BLaER1 (cell line): Measurements from ENCODE around the gene RNF141.

Experiments
- H3K27ac ChIP-seq: shearing (Covaris generic); formaldehyde crosslinking; 2 replicates; pipeline ENCODE4 v1.8.1; 2022
- H3K27me3 ChIP-seq: shearing (Covaris generic); formaldehyde crosslinking; 2 replicates; pipeline ENCODE4 v1.8.1; 2022
- H3K36me3 ChIP-seq: shearing (Covaris generic); formaldehyde crosslinking; 2 replicates; pipeline ENCODE4 v1.8.1; 2022
- H3K4me1 ChIP-seq: shearing (Covaris generic); formaldehyde crosslinking; 2 replicates; pipeline ENCODE4 v1.8.1; 2022
- H3K4me2 ChIP-seq: shearing (Covaris generic); formaldehyde crosslinking; 2 replicates; pipeline ENCODE4 v1.8.1; 2022
- H3K4me3 ChIP-seq: shearing (Covaris generic); formaldehyde crosslinking; 2 replicates; pipeline ENCODE4 v1.8.1; 2022
- H3K9ac ChIP-seq: shearing (Covaris generic); formaldehyde crosslinking; 2 replicates; pipeline ENCODE4 v1.8.1; 2022
- H3K9me3 ChIP-seq: shearing (Covaris generic); formaldehyde crosslinking; 2 replicates; pipeline ENCODE4 v1.8.1; 2022
- H4K20me1 ChIP-seq: shearing (Covaris generic); formaldehyde crosslinking; 2 replicates; pipeline ENCODE4 v1.8.1; 2022
- Cebpa-rat ChIP-seq: shearing (Covaris generic); IDR thresholded peaks from 2 replicates; pipeline ENCODE4 v1.8.1; 2022

The RNF141 gene

DNA sequence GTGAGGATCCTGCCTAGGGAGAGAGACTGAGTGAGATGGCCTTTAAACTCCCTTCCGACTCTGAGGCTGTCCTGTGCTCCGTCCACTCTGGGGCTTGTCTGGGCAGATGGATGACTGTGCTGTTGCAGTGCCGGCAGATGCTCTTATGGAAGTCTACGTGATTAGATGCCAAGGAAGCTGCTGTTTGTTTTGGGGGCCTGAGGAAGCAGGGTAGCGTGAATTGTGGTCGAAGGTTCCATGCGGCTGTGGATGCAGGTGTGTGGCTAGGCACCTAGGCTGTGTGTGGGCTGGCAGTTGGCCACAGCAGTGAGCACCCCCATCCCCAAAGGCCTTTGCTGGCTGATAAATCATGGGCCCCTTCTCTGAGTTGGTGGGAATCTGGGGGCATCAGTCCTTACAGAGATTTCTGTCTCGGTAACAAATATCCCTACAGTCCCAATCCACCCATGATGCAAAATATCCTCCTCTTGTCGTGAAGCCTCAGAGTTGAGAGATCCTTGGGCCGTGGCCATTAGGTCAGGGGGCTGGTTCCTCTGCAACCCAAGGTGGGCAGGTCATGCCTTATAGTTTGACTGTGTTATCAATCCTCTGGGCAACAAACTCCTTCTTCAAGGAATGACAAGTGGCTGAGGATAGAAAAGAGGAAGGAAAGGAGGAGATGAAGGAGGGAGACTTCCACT lies 54.7 kb downstream of the RNF141 start:
- H3K27ac ChIP-seq, result no peak overlapping the region
- H3K4me1 ChIP-seq, result no peaks in the 10 kb centered on the region
- H3K9me3 ChIP-seq, result no peaks in the 10 kb centered on the region
- no peak overlapping the region for H3K4me2 ChIP-seq
- no peak overlapping the region for H3K9ac ChIP-seq
- peaks cover 98% of the 10 kb centered on the region for H3K36me3 ChIP-seq
- no peak overlapping the region for H3K4me3 ChIP-seq
- TF ChIP-seq Cebpa-rat, result no peak
- H4K20me1 ChIP-seq, result no peaks in the 10 kb centered on the region
- H3K27me3 ChIP-seq, result no peaks in the 10 kb centered on the region

DNA sequence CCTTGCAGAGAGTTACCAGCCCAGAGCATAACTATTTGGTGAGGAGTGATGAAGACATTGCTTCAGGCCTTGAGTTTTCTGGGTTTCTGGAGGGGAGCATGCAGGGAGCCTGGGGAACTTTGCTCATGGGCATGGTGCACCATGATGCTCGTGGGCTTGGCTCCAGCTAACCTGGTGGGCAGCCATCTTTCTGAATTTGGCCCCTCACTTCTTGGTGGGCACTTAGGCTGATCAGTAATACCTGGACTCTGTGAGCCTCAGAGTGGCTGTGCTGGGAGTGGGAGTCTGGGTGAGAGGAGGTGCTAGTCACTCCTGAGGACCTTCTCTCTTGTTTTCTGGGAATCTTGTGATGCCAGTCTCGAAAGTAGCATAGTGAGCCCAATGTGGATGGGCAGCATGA lies 55.3 kb downstream of the RNF141 start:
- Histone ChIP-seq H3K27me3 (no peaks in the 10 kb centered on the region), H3K9me3 (no peaks in the 10 kb centered on the region), H3K4me1 (no peaks in the 10 kb centered on the region), H3K9ac (no peak overlapping the region), H3K36me3 (peaks cover 98% of the 10 kb centered on the region), H3K4me2 (no peak overlapping the region), H3K4me3 (no peak overlapping the region), H4K20me1 (0 out of 2 replicates have a peak, but pooled peaks cover 2% of the 10 kb centered on the region), H3K27ac (no peak overlapping the region)
- TF ChIP-seq Cebpa-rat, result no peak

DNA sequence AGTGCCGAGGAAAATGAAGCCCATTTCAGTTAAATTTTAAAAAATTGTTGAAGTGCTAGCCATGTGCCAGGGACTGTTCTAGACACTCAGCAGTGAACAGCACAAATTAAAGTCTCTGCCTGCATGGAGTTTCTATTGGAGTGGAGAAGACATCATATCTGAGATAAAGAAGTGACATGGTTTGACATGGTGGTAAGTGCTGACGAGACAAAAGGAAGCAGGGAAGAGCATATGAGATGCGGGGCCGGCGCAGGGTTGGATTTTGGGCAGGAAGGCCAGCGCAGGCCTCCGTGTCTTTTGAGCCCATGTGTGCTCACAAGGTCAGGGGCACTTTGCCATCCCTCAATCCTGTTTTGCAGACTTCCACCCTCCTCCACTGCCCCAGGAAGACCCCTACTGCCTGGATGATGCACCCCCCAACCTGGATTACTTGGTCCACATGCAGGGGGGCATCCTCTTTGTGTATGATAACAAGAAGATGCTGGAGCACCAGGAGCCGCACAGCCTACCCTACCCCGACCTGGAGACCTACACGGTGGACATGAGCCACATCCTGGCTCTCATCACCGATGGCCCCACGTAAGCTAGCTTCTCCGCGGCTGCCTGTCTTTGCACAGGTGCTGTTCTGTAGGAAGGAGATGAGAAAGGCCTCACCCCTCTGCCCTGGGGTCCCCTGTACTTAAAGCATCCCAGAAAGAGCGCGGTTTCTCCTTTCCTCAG lies 56.4 kb downstream of the RNF141 start:
- Histone ChIP-seq H3K36me3 (peaks cover 96% of the 10 kb centered on the region), H3K27me3 (no peaks in the 10 kb centered on the region), H3K9me3 (no peaks in the 10 kb centered on the region), H3K4me2 (no peak overlapping the region), H3K9ac (no peak overlapping the region), H3K4me1 (no peaks in the 10 kb centered on the region), H3K4me3 (no peak overlapping the region), H4K20me1 (peaks cover 12% of the 10 kb centered on the region; the same call in 1 of the 2 replicates), H3K27ac (no peak overlapping the region)
- TF ChIP-seq Cebpa-rat, result no peak

DNA sequence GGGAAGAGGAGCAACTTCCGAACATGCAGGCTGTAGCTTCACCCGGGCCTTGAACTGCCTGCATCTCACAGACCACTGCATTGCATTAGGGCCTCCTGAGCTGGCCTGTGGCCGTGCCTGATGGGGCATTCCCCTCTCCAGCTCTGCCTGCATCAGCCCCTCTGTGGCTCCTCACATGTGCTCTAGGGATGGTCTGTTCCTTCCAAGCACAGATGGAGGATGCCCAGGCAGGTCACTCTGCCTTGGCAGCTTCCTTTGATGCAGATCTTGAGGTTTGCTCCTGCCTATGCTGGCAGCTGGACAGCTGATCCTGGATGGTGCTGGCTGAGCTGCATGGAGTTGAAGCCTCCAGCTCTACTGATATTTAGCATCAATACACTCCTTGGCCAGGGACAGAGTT lies 57.4 kb downstream of the RNF141 start:
- H4K20me1 ChIP-seq, result peaks cover 14% of the 10 kb centered on the region
- H3K27ac ChIP-seq, result no peak overlapping the region
- TF ChIP-seq Cebpa-rat, result no peak
- H3K9me3 ChIP-seq, result no peaks in the 10 kb centered on the region
- H3K27me3 ChIP-seq, result no peaks in the 10 kb centered on the region
- H3K4me3 ChIP-seq, result no peak overlapping the region
- H3K36me3 ChIP-seq, result peaks cover 94% of the 10 kb centered on the region
- no peak overlapping the region for H3K4me2 ChIP-seq
- H3K9ac ChIP-seq, result no peak overlapping the region
- H3K4me1 ChIP-seq, result no peaks in the 10 kb centered on the region

DNA sequence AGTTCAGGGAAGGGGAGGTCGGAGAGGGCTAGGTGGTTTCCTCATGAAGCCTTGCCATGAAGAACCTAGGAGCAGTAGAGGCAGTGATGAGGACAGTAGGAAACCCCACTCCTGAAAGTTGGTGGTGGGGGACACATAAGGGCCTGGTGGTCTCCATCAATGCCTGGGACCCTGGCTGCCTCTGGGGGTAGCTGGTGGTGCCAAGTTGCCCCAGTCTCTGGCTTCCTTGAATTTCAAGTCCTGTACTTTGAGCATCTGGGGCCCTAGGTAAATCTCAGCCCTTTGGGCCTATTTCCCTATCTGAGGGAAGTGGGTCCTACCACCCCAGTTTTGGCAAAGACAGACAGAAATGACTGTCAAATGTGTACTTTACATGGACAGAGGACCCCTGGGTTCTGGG lies 57.8 kb downstream of the RNF141 start:
- no peaks in the 10 kb centered on the region for H3K27me3 ChIP-seq
- H3K36me3 ChIP-seq, result peaks cover 94% of the 10 kb centered on the region
- H3K9ac ChIP-seq, result no peak overlapping the region
- H3K4me2 ChIP-seq, result no peak overlapping the region
- H4K20me1 ChIP-seq, result peaks cover 18% of the 10 kb centered on the region
- H3K4me1 ChIP-seq, result no peaks in the 10 kb centered on the region
- H3K9me3 ChIP-seq, result no peaks in the 10 kb centered on the region
- no peak overlapping the region for H3K27ac ChIP-seq
- H3K4me3 ChIP-seq, result no peak overlapping the region
- TF ChIP-seq Cebpa-rat, result no peak

DNA sequence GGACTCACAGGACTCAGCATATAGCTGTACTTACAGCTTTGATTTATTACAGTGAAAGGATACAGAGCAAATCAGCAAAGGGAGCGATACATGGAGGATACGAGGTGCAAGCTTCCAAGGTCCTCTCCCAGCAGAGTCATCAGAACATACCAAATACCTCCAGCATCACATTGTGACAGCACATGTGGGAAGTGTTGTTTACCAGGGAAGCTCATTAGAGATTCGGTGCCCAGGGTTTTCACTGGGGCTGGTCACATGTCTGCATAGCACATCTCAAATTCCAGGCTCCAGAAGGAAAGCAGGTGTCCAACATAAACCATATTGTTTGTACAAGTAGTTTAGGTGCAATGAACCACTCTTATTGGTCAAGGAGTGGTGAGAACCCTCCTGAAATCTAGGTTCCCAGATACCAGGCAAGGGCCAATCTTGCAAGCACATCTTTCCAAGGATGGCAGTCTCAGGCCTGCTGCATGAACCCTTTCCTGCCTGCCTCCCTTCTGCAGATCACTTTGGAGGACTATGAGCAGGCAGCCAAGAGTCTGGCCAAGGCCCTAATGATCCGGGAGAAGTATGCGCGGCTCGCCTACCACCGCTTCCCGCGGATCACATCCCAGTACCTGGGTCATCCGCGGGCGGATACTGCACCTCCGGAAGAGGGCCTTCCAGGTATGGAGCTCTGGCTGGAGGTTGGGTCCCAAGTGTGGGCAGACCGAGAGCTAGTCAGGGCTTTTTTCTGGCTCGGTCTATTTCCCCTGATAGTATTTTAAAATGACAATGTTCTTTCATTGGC lies 59.2 kb downstream of the RNF141 start:
- Histone ChIP-seq H3K4me1 (no peaks in the 10 kb centered on the region), H4K20me1 (peaks cover 29% of the 10 kb centered on the region), H3K27ac (no peak overlapping the region), H3K9me3 (no peaks in the 10 kb centered on the region), H3K36me3 (peaks cover 96% of the 10 kb centered on the region), H3K9ac (no peak overlapping the region), H3K4me3 (no peak overlapping the region), H3K4me2 (no peak overlapping the region), H3K27me3 (no peaks in the 10 kb centered on the region)
- no peak for TF ChIP-seq Cebpa-rat

DNA sequence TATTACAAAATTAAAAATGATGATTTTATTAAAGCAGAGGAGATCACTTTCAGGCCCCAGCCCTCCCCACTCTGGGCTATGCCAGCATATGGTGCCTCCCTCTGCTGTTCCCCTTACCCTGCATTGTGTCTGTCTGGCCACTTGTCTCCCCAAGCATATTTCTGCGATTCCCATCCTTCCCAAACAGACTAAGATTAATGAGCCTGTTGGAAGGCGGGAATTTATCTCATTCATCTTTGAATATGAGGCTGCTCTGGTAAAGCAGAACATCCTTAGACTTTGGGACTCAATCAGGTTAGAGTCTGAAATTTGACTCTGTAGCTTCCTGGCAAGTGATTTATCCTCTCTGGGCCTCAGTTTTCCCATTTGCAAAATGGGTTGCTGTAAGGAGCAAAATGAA lies 60.2 kb downstream of the RNF141 start:
- no peak overlapping the region for H3K9ac ChIP-seq
- TF ChIP-seq Cebpa-rat, result no peak

DNA sequence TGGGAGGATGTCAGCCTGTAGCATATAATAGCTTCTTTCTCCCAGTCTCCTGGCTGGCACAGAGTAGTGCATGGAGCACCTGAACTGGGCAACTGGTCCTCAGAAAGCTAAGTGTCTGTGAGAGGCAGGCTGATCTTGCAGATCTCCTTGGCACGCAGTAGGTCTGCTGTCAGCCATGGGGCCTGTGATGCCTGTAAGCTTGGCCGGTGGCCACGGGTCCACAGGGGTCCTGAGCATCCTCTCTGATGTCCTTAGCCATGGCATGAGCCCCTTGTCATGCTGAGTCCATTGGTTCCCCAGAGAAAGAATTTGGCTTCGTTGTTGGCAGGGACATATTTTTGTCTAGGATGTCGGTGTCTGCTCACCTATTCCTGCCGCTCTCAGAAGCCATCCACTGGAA lies 61.0 kb downstream of the RNF141 start:
- peaks cover 36% of the 10 kb centered on the region for H4K20me1 ChIP-seq
- peaks cover 96% of the 10 kb centered on the region for H3K36me3 ChIP-seq

More for the DNA sequence above, 60.2 kb downstream of the RNF141 start:
- H3K4me2 ChIP-seq, result no peak overlapping the region
- H4K20me1 ChIP-seq, result peaks cover 36% of the 10 kb centered on the region
- H3K27me3 ChIP-seq, result no peaks in the 10 kb centered on the region
- peaks cover 96% of the 10 kb centered on the region for H3K36me3 ChIP-seq
- no peaks in the 10 kb centered on the region for H3K4me1 ChIP-seq
- no peaks in the 10 kb centered on the region for H3K9me3 ChIP-seq
- H3K4me3 ChIP-seq, result no peak overlapping the region
- no peak overlapping the region for H3K27ac ChIP-seq

DNA sequence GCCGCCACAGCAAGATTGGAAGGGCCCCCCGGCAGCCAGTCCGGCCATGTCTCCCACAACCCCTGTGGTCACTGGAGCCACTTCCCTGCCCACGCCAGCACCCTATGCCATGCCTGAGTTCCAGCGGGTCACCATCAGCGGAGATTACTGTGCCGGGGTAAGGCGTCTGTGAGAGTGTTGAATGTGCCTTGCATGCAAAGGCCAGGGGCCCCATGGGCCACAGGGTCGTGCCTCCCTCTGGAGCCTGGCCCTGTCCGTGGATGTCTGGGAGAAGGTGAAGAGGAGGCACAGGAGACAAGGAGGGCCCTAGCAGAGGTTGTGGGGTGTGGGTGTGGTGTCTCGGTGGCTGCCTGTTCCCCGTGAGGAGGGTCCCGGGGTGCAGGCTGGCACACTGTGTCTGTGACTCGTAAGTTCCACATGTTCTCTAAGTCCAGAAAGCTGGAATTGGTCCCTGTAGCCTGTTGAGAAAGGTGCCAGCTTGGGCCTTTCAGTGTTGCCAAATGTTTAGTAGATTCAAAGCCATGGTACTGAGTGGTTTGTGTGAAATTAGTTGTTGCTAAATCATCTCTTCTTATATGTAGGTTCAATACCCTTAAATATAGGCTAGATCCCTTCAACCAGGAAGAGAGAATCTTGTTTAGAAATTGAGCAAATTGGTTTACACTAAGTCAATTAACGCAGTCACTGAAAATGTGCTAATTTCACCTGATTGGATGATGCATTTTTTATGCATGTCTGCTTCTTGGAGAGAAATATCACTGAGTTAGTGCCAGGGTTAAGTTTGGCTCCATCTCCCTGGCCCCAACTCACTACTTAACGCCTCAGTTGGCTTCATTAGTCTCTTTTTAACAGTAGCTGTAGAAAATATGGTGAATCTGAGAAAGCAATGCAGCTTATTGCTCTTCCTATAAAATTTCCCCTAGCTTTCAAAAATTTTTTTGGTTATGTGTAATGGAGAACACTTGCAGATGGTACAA lies 62.1 kb downstream of the RNF141 start:
- H4K20me1 ChIP-seq, result peaks cover 36% of the 10 kb centered on the region
- peaks cover 96% of the 10 kb centered on the region for H3K36me3 ChIP-seq
- no peak overlapping the region for H3K4me3 ChIP-seq
- H3K27ac ChIP-seq, result no peak overlapping the region
- no peaks in the 10 kb centered on the region for H3K27me3 ChIP-seq
- H3K9ac ChIP-seq, result no peak overlapping the region
- no peak for TF ChIP-seq Cebpa-rat
- no peaks in the 10 kb centered on the region for H3K9me3 ChIP-seq
- H3K4me1 ChIP-seq, result no peaks in the 10 kb centered on the region
- no peak overlapping the region for H3K4me2 ChIP-seq

More for the DNA sequence above, 61.0 kb downstream of the RNF141 start:
- Histone ChIP-seq H3K27me3 (no peaks in the 10 kb centered on the region), H3K27ac (no peak overlapping the region), H3K9me3 (no peaks in the 10 kb centered on the region), H3K4me3 (no peak overlapping the region), H3K4me1 (no peaks in the 10 kb centered on the region), H3K9ac (no peak overlapping the region), H3K4me2 (no peak overlapping the region)
- TF ChIP-seq Cebpa-rat, result no peak
